K562 (cell line): ENCODE results near the gene OPRL1. TPM values are rescaled to one million over a fixed set of nuclear protein-coding genes. Genes with fewer than 3 reads are reported as not detected.

Experiments
- ATAC-seq: fragments of 200-7000 bp; cut with Tn5 transposase; 3 replicates; pipeline ENCODE4 v1.9.1; 2020; ENCODE audit warnings: moderate library complexity
- BruUV-seq: library from RNA; stranded (reverse); fragments of 400-500 nt; replicated peaks from 2 replicates; lab custom pipeline; 2021; lab: Mats Ljungman, UMichigan
- CTCF ChIA-PET: fragments of 300-600 bp; formaldehyde crosslinking; extraction: SDS; loops from one replicate; lab custom pipeline; 2021; ENCODE audit warnings: low intra/inter-chr PET ratio; lab: Yijun Ruan, JAX
- POLR2A ChIA-PET: fragments of 300-600, 350-650 bp; sonication (Branson Sonifier 250); formaldehyde crosslinking; extraction: SDS; loops from one replicate; lab custom pipeline; 2021; ENCODE audit warnings: antibody characterized with exemption, inconsistent platforms; lab: Yijun Ruan, JAX
- DNase-seq, 4 experiments: peaks; one replicate each; pipeline versions ENCODE4 v3.0.0 to v3.0.0-alpha.2; 2011 to 2018; ENCODE audit warnings: low spot score in 3 of 4, mixed read lengths in 3 of 4; ENCODE audit errors: extremely low read depth in 1 of 4
- FAIRE-seq: peaks from 2 replicates; lab custom pipeline; 2011; peaks lifted over from hg19 to GRCh38; lab: Jason Lieb, UNC
- H2AFZ ChIP-seq: 2 replicates; pipeline ENCODE4 v1.6.0; 2011; ENCODE audit warnings: low read depth, low read length, control low read depth, inconsistent platforms
- H3K27ac ChIP-seq: fragments of 200-600 bp; 3 replicates; pipeline ENCODE4 v1.8.0; 2011; ENCODE audit warnings: low read depth, mild to moderate bottlenecking, control low read depth, inconsistent platforms, low read length, moderate library complexity, mixed read lengths; ENCODE audit errors: extremely low read depth
- H3K27me3 ChIP-seq, 2 experiments: fragments of 300-600 bp in 1 of 2; 2 replicates in 1 of 2; 3 replicates in 1 of 2; pipeline versions ENCODE4 v1.6.0 to v1.8.0; 2011; ENCODE audit warnings: inconsistent platforms in 2 of 2, low read length in 2 of 2, mild to moderate bottlenecking in 1 of 2, mixed read lengths in 1 of 2, moderate library complexity in 1 of 2; ENCODE audit not compliant: control insufficient read depth in 2 of 2, insufficient read depth in 2 of 2
- H3K36me3 ChIP-seq: fragments of 300-600 bp; 3 replicates; pipeline ENCODE4 v1.8.0; 2011; ENCODE audit warnings: mild to moderate bottlenecking, low read length, inconsistent platforms; ENCODE audit not compliant: control insufficient read depth, insufficient read depth
- H3K4me1 ChIP-seq, 2 experiments: fragments of 200-600 bp in 1 of 2; replicated peaks in 1 of 2; 2 replicates in 1 of 2; 3 replicates in 1 of 2; pipeline versions ENCODE4 v1.5.1 to v1.8.0; 2011; ENCODE audit warnings: inconsistent platforms in 2 of 2, low read length in 2 of 2, mild to moderate bottlenecking in 1 of 2, mixed read lengths in 1 of 2, moderate library complexity in 1 of 2; ENCODE audit not compliant: control insufficient read depth in 2 of 2, insufficient read depth in 2 of 2
- H3K4me2 ChIP-seq: 2 replicates; pipeline ENCODE4 v1.6.1; 2011; ENCODE audit warnings: low read length, control low read depth, inconsistent platforms, mixed read lengths; ENCODE audit not compliant: insufficient read depth
- H3K4me3 ChIP-seq: fragments of 200-600 bp; sonication (generic), shearing (Covaris generic); 2 replicates; pipeline ENCODE4 v1.5.1; 2016; ENCODE audit warnings: control low read depth, inconsistent platforms
- H3K79me2 ChIP-seq: fragments of 200-600 bp; 3 replicates; pipeline ENCODE4 v1.8.0; 2011; ENCODE audit warnings: low read length, inconsistent platforms; ENCODE audit not compliant: control insufficient read depth, insufficient read depth
- H3K9ac ChIP-seq, 2 experiments: 2 replicates each; pipeline versions ENCODE4 v1.6.0 to v1.6.1; 2011; ENCODE audit warnings: low read depth in 2 of 2, low read length in 2 of 2, control low read depth in 1 of 2, inconsistent platforms in 1 of 2, mild to moderate bottlenecking in 1 of 2, mixed read lengths in 1 of 2; ENCODE audit not compliant: insufficient read depth in 1 of 2
- H3K9me1 ChIP-seq: one replicate; pipeline ENCODE4 v1.6.0; 2011; ENCODE audit warnings: inconsistent platforms, mild to moderate bottlenecking, low read length, moderate library complexity; ENCODE audit not compliant: control insufficient read depth, insufficient read depth
- H3K9me3 ChIP-seq: replicated peaks from 2 replicates; pipeline ENCODE4 v1.5.1; 2011; ENCODE audit warnings: low read depth, low read length, inconsistent platforms; ENCODE audit not compliant: control insufficient read depth, insufficient read depth
- H4K20me1 ChIP-seq: replicated peaks from 2 replicates; pipeline ENCODE4 v1.6.1; 2011; ENCODE audit warnings: low read length, inconsistent platforms, mixed read lengths; ENCODE audit not compliant: control insufficient read depth, insufficient read depth
- BRF1 ChIP-seq: IDR thresholded peaks from 3 replicates; pipeline ENCODE4 v1.6.1; 2011; ENCODE audit warnings: borderline replicate concordance, mild to moderate bottlenecking; ENCODE audit not compliant: insufficient read length; ENCODE audit errors: extremely low read depth
- GATA2 ChIP-seq: sonication (generic); formaldehyde crosslinking; IDR thresholded peaks from 2 replicates; pipeline ENCODE4 v1.4.0; 2020; ENCODE audit warnings: mild to moderate bottlenecking, missing genetic modification reagents
- HCFC1 ChIP-seq: IDR thresholded peaks from 2 replicates; pipeline ENCODE4 v1.6.1; 2012; ENCODE audit warnings: low read depth, low read length, improper control_type of control experiment
- POLR2AphosphoS5 ChIP-seq: IDR thresholded peaks from 2 replicates; pipeline ENCODE4 v1.6.1; 2011; ENCODE audit warnings: mild to moderate bottlenecking, low read depth, low read length, moderate library complexity; ENCODE audit not compliant: control insufficient read depth, insufficient read depth
- PPARD ChIP-seq: fragments of 250-450 bp; sonication (Bioruptor Pico); IDR thresholded peaks from 2 replicates; pipeline ENCODE4 v1.8.0; 2022; ENCODE audit warnings: inconsistent platforms, mild to moderate bottlenecking, moderate library complexity
- RFX5 ChIP-seq: IDR thresholded peaks from 2 replicates; pipeline ENCODE4 v1.6.1; 2011; ENCODE audit warnings: low read depth, mild to moderate bottlenecking, improper control_type of control experiment, low read length
- SP1 ChIP-seq: sonication (generic); formaldehyde crosslinking; IDR thresholded peaks from 2 replicates; pipeline ENCODE4 v1.8.1; 2022; ENCODE audit warnings: mild to moderate bottlenecking, missing genetic modification reagents
- TCF7 ChIP-seq: sonication (generic); IDR thresholded peaks from 2 replicates; pipeline ENCODE4 v1.6.1; 2016; ENCODE audit warnings: antibody characterized with exemption, borderline replicate concordance
- ZFP1 ChIP-seq: fragments of 450-650 bp; formaldehyde crosslinking; IDR thresholded peaks from 2 replicates; pipeline ENCODE4 v1.4.0; 2020; ENCODE audit warnings: mild to moderate bottlenecking, mixed read lengths
- WGBS: fragments of 100-300 bp; shearing (Covaris generic); methylation state at CpG from one replicate; pipeline ENCODE4 v1.1.6; 2016; ENCODE audit warnings: low coverage, mixed read lengths; ENCODE audit not compliant: insufficient coverage; ENCODE audit errors: missing lambda C conversion rate; 5-methylcytosine and 5-hydroxymethylcytosine counted together
- in situ Hi-C: fragments of 300-500 bp; cut with MboI; formaldehyde crosslinking; loops from 4 replicates; pipeline ENCODE4 v1.15.0; 2018; ENCODE audit warnings: inconsistent platforms, mixed read lengths
- intact Hi-C: fragments of 100-400 bp; cut with micrococcal nuclease; formaldehyde crosslinking; loops from 2 replicates; pipeline ENCODE4 v1.14.2; 2022
- polyA plus RNA-seq, 8 experiments: library from polyadenylated mRNA; depleted of rRNA in 4 of 8; stranded (reverse) in 5 of 8; unstranded in 3 of 8; fragments of >200 nt; fragmentation: Nextera tagmentation in 2 of 8; fragmentation: Illumina TruSeq in 1 of 8; extraction: Ambion mirVana in 2 of 8; extraction: Trizol in 1 of 8; gene quantifications; 2 replicates each; pipeline versions ENCODE4 v1.2.1 to v1.2.3, GENCODE V29; 2011 to 2014; ENCODE audit warnings: inconsistent platforms in 1 of 8, missing spikeins in 1 of 8
- total RNA-seq, 7 experiments: library from RNA; depleted of rRNA in 6 of 7; stranded (reverse); fragments of >200 nt in 6 of 7; fragmentation: Illumina TruSeq in 2 of 7; extraction: Trizol in 2 of 7; gene quantifications; 2 replicates each; pipeline versions ENCODE4 v1.2.1 to v1.2.3, GENCODE V29; 2011 to 2021; ENCODE audit warnings: low replicate concordance in 1 of 7
- TF ChIP-seq, protein P1 (sequence below): sonication (generic); formaldehyde crosslinking; IDR thresholded peaks from 2 replicates; pipeline ENCODE4 v1.8.0; 2023; ENCODE audit warnings: mild to moderate bottlenecking, missing genetic modification reagents
- TF ChIP-seq, protein P2 (sequence below): fragments of 450-650 bp; IDR thresholded peaks from 2 replicates; pipeline ENCODE4 v1.6.1; 2017; ENCODE audit warnings: antibody characterized with exemption
- TF ChIP-seq, protein P3 (sequence below): fragments of 450-650 bp; conservative IDR thresholded peaks from 2 replicates; pipeline ENCODE4 v1.6.1; 2016; ENCODE audit warnings: missing genetic modification characterization, low read depth, mild to moderate bottlenecking, control low read depth, missing compliant biosample characterization

Gene OPRL1
- total and polyA plus RNA-seq, 9 of the 15 experiments (the other 6 are each of a cell fraction or from before 2014, with no cell fraction given) = 0.06 to 0.33 (median 0.11) TPM; not detected in 2

DNA sequence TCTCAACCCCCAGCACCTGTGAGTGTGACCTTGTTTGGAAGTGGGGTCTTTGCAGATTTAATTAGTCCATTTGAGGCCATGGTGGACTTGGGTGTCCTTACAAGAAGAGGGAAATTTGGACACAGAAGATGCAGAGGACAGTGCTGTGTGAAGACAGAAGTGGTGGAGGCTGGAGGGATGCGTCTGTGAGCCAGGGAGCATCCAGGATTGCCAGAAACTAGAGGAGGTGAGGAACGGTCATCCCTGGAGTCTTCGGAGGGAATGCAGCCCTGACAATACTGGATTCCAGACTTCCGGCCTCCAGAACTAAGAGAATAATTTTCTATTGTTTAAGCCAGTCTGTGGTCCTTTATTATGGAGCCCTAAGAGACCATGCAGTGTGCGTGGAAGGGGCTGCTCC, 50.4 kb downstream of the OPRL1 start:
- in situ Hi-C loops (no loop called here), intact Hi-C loops (no loop called here)
- DNase-seq = no peak

More for the DNA sequence above, 50.4 kb downstream of the OPRL1 start:
- no peak overlapping the region for H3K9ac ChIP-seq
- H4K20me1 ChIP-seq = no peaks in the 10 kb centered on the region
- H3K79me2 ChIP-seq = no peaks in the 10 kb centered on the region
- no peak overlapping the region for H3K4me3 ChIP-seq
- FAIRE-seq = no peak
- no TSS peak for BruUV-seq
- H3K27ac ChIP-seq = no peak overlapping the region
- ATAC-seq = no peak
- H2AFZ ChIP-seq = no peak overlapping the region
- POLR2A ChIA-PET = no interaction called here
- TF ChIP-seq GATA2 (no peak), ZFP1 (no peak), TCF7 (no peak), HCFC1 (no peak), POLR2AphosphoS5 (no peak), RFX5 (no peak), PPARD (CRISPR knock-in tag) (no peak), BRF1 (no peak), SP1 (CRISPR knock-in tag) (no peak)
- TF ChIP-seq, protein P1, sequence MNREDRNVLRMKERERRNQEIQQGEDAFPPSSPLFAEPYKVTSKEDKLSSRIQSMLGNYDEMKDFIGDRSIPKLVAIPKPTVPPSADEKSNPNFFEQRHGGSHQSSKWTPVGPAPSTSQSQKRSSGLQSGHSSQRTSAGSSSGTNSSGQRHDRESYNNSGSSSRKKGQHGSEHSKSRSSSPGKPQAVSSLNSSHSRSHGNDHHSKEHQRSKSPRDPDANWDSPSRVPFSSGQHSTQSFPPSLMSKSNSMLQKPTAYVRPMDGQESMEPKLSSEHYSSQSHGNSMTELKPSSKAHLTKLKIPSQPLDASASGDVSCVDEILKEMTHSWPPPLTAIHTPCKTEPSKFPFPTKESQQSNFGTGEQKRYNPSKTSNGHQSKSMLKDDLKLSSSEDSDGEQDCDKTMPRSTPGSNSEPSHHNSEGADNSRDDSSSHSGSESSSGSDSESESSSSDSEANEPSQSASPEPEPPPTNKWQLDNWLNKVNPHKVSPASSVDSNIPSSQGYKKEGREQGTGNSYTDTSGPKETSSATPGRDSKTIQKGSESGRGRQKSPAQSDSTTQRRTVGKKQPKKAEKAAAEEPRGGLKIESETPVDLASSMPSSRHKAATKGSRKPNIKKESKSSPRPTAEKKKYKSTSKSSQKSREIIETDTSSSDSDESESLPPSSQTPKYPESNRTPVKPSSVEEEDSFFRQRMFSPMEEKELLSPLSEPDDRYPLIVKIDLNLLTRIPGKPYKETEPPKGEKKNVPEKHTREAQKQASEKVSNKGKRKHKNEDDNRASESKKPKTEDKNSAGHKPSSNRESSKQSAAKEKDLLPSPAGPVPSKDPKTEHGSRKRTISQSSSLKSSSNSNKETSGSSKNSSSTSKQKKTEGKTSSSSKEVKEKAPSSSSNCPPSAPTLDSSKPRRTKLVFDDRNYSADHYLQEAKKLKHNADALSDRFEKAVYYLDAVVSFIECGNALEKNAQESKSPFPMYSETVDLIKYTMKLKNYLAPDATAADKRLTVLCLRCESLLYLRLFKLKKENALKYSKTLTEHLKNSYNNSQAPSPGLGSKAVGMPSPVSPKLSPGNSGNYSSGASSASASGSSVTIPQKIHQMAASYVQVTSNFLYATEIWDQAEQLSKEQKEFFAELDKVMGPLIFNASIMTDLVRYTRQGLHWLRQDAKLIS (CRISPR knock-in tag) = no peak
- TF ChIP-seq, protein P2, sequence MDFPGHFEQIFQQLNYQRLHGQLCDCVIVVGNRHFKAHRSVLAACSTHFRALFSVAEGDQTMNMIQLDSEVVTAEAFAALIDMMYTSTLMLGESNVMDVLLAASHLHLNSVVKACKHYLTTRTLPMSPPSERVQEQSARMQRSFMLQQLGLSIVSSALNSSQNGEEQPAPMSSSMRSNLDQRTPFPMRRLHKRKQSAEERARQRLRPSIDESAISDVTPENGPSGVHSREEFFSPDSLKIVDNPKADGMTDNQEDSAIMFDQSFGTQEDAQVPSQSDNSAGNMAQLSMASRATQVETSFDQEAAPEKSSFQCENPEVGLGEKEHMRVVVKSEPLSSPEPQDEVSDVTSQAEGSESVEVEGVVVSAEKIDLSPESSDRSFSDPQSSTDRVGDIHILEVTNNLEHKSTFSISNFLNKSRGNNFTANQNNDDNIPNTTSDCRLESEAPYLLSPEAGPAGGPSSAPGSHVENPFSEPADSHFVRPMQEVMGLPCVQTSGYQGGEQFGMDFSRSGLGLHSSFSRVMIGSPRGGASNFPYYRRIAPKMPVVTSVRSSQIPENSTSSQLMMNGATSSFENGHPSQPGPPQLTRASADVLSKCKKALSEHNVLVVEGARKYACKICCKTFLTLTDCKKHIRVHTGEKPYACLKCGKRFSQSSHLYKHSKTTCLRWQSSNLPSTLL = no peak
- TF ChIP-seq, protein P3, sequence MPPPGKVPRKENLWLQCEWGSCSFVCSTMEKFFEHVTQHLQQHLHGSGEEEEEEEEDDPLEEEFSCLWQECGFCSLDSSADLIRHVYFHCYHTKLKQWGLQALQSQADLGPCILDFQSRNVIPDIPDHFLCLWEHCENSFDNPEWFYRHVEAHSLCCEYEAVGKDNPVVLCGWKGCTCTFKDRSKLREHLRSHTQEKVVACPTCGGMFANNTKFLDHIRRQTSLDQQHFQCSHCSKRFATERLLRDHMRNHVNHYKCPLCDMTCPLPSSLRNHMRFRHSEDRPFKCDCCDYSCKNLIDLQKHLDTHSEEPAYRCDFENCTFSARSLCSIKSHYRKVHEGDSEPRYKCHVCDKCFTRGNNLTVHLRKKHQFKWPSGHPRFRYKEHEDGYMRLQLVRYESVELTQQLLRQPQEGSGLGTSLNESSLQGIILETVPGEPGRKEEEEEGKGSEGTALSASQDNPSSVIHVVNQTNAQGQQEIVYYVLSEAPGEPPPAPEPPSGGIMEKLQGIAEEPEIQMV (tag) = no peak
- no peaks in the 10 kb centered on the region for H3K36me3 ChIP-seq
- no peak overlapping the region for H3K4me2 ChIP-seq
- H3K4me1 ChIP-seq = no peaks in the 10 kb centered on the region; a peak in 1 of 5 replicates
- WGBS = 0% methylated on average over 5 of the region's 5 CpGs
- no peaks in the 10 kb centered on the region for H3K9me1 ChIP-seq
- CTCF ChIA-PET = no interaction called here
- peaks cover 0 to 14% of the 10 kb centered on the region in 2 experiments; a peak in 3 of 5 replicates for H3K27me3 ChIP-seq
- no peaks in the 10 kb centered on the region for H3K9me3 ChIP-seq
